ENCODE measurements around the gene TRIM6.
"Not testable (repeated sequence)": the region's sequence is repeated elsewhere in the genome, so short reads cannot be mapped to it uniquely, and the experiment has no call there.

Gene TRIM6

DNA sequence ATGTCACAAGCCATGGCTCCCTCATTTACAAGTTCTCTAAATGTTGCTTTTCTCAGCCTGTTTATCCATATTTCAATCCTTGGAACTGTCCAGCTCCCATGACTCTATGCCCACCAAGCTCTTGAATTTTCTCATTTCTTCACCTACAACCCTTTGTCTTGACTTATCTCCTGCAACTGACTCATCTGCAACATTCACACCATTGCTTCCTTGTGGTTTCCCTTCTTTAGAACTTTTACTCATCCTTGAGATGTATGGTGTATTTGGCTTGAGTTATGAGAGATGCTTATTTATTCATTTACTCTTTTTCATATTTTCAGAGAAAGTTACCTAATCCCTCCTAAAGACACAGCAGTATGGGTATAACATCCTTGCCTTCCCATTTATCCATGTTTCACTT is 47.1 kb downstream of the TRIM6 start:
- TF ChIP-seq, protein P1, sequence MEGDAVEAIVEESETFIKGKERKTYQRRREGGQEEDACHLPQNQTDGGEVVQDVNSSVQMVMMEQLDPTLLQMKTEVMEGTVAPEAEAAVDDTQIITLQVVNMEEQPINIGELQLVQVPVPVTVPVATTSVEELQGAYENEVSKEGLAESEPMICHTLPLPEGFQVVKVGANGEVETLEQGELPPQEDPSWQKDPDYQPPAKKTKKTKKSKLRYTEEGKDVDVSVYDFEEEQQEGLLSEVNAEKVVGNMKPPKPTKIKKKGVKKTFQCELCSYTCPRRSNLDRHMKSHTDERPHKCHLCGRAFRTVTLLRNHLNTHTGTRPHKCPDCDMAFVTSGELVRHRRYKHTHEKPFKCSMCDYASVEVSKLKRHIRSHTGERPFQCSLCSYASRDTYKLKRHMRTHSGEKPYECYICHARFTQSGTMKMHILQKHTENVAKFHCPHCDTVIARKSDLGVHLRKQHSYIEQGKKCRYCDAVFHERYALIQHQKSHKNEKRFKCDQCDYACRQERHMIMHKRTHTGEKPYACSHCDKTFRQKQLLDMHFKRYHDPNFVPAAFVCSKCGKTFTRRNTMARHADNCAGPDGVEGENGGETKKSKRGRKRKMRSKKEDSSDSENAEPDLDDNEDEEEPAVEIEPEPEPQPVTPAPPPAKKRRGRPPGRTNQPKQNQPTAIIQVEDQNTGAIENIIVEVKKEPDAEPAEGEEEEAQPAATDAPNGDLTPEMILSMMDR (conservative IDR thresholded peaks at IDR 0.05; ENCODE audit: low read length) = no peak
- H3K4me3 ChIP-seq (ENCODE audit: low read length) = no peak overlapping the region
- no peak for DNase-seq (ENCODE audit: low read depth)

DNA sequence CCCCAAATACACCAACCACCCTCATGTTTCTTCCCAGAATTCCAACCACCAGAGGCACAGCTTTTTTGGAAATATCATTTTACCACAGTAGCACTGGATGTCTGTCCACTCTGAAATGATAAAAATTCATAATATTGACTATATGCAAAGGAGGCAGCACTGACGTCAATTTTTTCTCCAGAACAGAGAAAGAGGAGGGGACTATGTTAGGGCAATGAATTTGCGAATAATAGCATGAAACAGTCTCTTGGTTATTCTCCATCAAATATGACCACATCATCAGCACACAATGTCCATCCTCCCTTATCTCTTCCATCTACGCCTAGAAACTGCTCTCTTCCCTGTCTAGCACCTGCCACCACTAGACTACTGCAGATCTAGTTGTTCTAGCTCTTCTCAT is 49.7 kb downstream of the TRIM6 start:
- no peak overlapping the region for H3K4me3 ChIP-seq (ENCODE audit: low read length)
- no peak for DNase-seq (ENCODE audit: low read depth)
- TF ChIP-seq, protein P1 (conservative IDR thresholded peaks at IDR 0.05; ENCODE audit: low read length) = no peak

DNA sequence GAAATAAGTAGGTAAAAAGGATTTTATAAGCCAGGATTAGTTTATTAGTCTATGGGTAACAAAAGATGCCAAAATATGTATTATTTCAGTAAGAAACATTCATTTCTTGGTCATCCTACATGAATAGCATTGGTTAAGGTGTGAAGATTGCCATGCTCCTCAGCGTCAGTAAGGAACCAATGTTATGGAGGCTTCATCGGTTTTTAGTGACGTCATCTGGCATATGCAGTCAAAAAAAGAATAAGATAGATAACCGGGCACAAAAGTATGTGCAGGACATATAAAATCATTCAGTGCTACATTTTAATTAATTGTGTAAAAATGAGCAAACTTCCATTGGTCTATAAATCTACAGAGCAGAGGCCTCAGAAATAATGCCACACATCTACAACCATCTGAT is 59.0 kb downstream of the TRIM6 start:
- TF ChIP-seq, protein P1 (conservative IDR thresholded peaks at IDR 0.05; ENCODE audit: low read length) = no peak
- no peak for DNase-seq (ENCODE audit: low read depth)

DNA sequence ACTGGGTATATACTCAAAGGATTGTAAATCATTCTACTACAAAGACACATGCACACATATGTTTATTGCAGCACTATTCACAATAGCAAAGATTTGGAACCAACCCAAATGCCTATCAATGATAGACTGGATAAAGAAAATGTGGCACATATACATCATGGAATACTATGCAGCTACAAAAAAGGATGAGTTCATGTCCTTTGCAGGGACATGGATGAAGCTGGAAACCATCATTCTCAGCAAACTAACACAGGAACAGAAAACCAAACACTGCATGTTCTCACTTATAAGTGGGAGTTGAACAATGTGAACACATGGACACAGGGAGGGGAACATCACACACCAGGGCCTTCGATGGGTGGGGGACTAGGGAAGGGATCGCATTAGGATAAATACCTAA is 60.5 kb downstream of the TRIM6 start:
- DNase-seq (ENCODE audit: low read depth); H3K4me3 ChIP-seq (ENCODE audit: low read length): not testable (repeated sequence)

More for the DNA sequence above, 59.0 kb downstream of the TRIM6 start:
- H3K4me3 ChIP-seq (ENCODE audit: low read length) = no peak overlapping the region

DNA sequence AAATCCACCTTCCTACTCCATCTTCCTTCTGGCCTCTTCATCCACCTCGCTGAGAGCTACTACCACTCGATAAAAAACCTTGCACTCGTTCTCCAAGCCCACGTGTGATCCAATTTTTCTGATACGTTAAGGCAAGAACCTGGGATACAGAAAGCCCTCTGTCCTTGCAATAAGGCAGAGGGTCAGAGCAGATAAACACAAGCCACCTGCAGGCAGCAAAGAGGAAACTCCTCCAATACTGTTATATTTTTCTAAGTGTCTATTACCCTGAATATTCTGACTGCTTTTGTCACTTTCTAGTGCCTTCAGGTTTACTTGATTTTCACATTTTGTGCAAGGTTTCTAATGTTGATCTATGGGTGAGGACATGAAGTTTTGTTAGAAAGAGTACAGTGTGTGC is 61.9 kb downstream of the TRIM6 start:
- DNase-seq (ENCODE audit: low read depth) = no peak
- TF ChIP-seq, protein P1 (conservative IDR thresholded peaks at IDR 0.05; ENCODE audit: low read length) = no peak
- no peak overlapping the region for H3K4me3 ChIP-seq (ENCODE audit: low read length)
